Cardiac septum (tissue), 1 donor: ENCODE measurements around the gene FUCA1. TPM values are rescaled to one million over a fixed set of nuclear protein-coding genes. Genes with fewer than 3 reads are reported as not detected.
"Not testable (repeated sequence)": the region's sequence is repeated elsewhere in the genome, so short reads cannot be mapped to it uniquely, and the experiment has no call there.

Experiments used
- DNase-seq: peaks from one replicate; pipeline ENCODE4 v3.0.0-alpha.2; 2020; ENCODE audit warnings: low spot score
- intact Hi-C: fragments of 100-400 bp; cut with DNase I; formaldehyde crosslinking; loops from one replicate; pipeline ENCODE4 v1.14.0; 2022
- total RNA-seq: library from RNA; stranded (reverse); fragmentation: NEBNext Ultra II Directional; extraction: Animal tissue kit (Norgen Biotek cat#: 25700); gene quantifications from one replicate; pipeline ENCODE4 v1.2.1, GENCODE V29; 2021
- donor health status: DM: no; HTN: no; CAD: no.

Gene FUCA1
- total RNA-seq, 1 donor from 2014 or later: 13.3 TPM

DNA sequence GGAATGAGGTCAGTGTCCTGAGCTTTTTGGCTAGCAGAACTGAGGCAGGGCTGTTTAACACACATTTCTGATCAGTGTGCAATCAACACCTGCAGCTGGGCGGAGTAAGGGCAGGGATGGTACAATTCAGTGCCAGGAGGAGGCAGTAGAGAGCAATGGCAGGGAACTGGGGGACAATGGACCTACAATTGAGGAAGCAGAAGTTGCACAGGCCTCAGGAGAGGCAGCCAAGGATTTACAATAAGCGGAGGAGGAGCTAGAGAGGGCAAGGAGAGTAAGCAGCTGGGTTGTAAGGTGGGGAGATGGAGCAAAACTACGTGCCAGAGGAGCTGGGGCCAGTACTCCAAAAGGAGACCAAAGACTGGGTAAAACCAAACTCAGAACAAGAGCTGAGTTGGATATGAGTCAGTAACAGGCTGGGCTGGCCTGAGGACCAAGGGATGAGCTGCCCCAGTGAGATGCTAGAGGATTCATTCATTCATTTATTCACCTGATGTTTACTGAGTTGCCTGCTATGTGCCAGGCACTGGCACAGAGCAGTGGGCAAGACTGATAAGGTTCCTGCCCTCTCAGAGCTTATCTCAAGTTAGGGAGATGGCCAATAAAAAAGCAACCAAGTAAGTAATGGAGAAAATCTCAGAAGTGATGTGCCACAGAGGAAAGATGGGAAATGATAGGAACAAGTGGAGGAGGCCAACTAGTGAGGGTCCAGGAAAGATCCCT, 57.1 kb downstream of the FUCA1 start:
- intact Hi-C loops: loop anchor here (5.0 kb wide), 2 partner anchors 106 to 216 kb away; no protein-coding TSS in a partner anchor
- DNase-seq: no peak

DNA sequence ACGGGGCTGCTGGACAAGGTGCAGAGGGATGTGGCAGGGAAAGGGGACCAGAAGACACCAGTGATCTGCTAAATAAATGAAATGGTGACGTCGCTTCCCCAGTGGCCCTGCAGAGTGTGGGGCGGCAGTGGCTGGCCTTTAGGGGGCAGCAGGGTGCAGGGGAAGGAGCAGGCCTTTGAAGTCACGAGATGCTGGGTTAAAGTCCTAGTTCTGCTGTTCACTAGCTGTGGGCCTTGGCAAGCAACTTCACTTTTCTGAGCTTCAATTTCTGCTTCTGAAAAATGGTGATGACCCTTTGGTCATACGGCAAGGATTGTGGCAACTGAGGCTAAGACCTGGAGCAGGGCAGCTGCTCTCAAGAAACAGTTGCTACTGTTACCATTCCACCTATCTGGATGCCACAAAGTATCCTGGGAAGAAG, 58.3 kb downstream of the FUCA1 start:
- DNase-seq: no peak
- intact Hi-C loops: loop anchor here (5.0 kb wide), 2 partner anchors 108 to 218 kb away; no protein-coding TSS in a partner anchor

DNA sequence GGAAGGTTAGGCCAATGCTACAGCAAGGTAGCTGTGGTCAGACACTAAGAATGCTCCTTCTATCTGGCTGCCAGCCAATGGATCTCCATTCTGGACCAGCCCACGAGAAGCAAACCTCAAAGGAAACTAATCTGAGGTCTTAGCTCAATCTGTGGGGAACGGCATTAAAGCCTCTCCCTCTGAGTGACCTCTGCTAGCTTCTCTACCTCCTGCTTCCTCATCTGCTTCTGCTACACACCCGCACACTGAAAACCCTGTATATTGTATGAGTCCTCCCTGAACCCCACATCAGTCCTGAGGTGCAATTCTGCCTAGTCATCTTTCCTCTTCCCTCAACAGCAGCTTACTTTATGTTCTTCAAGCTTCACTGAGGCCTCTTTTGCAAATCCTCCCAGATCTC, 60.6 kb downstream of the FUCA1 start:
- intact Hi-C loops: no loop called here
- no peak for DNase-seq

DNA sequence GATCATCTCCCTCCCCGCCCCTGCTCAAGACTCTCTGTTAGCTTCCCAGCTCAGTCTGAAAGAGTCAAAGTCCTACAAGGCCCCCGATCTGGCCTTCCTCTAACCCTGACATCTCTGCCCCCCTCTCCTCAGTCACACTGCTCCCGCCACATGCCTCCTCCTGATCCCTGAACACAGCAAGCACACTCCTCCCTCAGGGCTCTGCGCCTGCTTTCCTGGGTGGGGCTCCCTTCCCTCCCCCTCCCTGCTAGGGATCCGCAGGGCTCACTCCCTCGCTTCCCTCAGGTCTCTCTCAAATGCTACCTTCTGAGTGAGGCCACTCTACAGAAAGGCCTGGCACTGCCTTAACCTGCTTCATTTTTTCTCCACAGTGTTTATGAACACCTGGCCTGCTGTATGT, 61.8 kb downstream of the FUCA1 start:
- no peak for DNase-seq

DNA sequence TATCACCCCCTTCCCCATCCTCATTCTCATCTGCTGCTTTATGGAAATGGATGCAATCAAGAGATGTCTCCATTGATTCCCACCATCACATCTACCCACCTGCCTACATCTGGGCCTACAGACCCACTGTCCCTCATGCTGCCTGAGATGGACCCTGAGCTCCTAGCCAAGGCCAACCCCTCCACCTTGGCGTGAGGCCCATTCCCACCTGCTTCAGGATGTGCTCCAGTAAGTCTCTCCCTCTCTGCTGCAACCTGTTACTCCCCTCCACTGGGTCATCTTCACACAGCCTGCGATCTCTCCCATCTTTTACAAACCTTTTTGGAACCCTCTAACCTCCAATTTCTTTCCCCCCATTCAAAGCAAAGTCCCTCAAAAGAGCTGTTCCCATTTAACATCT, 63.1 kb downstream of the FUCA1 start:
- intact Hi-C loops: no loop called here
- no peak for DNase-seq

More for the DNA sequence above, 61.8 kb downstream of the FUCA1 start:
- intact Hi-C loops: no loop called here

DNA sequence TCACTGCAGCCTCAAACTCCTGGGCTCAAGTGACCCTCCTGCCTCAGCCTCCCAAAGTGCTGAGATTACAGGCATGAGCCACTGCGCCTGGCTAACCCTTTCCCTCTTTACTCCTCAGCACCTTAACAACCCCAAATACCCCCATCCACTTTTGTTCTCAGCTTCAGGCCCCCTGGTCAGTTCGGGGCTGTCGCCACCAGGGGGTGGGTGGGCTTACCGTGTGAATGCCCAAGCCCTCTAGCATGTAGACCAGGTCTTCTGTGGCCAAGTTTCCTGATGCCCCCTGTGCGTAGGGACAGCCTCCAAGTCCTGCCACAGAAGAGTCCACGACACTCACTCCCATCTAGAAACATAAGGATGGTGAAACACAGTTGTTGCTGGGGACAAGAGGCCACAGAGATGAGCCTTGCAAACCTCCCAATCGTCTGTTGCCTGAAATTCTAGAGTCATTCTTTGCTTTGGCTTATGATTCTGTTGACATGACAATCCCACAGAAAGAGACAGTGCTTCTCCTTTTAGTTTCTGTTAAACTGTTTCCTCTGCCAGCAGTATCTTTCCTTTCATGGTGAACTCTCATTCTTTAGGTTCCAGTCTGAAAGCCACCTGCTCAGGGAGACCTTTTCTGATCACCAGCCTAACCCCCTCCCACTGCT, 63.8 kb downstream of the FUCA1 start:
- no peak for DNase-seq
- intact Hi-C loops: no loop called here

DNA sequence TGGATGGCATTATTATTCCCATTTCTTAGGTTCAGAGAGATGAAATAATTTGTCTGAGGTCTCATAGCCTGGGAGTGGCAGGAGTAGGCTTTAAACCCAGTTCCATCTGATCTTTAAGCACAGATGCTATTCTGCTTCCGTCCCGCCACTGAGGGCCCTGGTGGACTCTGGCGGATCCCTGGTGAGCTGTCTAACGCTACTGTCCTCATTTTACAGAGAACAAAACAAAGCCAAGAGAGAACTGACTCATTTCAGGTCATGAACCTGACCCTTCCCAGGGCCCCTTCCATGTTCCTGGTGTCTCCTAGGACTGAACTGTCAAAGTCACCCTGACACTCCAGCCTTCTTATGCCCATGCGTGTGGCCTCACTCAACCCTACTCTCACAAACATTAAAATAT, 64.4 kb downstream of the FUCA1 start:
- DNase-seq: no peak
- intact Hi-C loops: no loop called here

DNA sequence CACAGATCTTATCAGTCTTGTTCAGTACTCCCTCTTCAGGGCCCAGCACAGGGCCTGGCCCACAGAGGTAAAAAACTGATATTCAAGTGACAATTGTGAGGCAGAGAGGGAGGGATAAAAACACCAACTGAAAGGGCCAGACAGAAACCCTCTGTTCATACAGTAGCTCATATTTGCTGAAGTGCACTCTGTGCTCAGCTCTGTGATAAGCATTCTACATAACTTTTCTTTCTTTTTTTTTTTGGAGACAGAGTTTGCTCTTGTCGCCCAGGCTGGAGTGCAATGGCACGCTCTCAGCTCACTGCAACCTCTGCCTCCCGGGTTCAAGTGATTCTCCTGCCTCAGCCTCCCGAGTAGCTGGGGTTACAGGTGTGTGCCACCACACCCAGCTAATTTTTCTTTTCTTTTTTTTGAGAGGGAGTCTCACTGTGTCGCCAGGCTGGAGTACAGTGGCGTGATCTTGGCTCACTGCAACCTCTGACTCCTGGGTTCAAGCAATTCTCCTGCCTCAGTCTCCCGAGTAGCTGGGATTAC, 65.2 kb downstream of the FUCA1 start:
- intact Hi-C loops, DNase-seq: not testable (repeated sequence)

DNA sequence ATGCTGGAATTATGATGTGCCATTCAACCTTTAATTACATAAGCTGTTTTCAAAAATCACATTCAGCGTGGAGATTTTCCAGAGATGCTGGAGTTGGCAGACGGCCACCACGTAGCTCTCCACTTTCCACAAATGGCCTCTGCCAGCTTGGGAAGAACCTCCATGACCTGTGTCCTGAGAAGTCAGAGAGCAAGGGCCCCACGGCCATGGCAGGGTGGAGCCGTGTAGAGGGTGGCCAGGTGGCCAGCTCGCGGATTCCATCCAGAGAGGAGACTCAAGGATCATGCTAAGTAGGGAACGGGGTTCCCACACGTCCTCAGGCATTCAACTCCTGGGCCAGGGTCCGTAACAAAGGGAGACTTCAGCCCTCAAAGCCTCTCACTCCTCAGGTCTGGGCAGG, 66.2 kb downstream of the FUCA1 start:
- intact Hi-C loops: no loop called here
- no peak for DNase-seq

DNA sequence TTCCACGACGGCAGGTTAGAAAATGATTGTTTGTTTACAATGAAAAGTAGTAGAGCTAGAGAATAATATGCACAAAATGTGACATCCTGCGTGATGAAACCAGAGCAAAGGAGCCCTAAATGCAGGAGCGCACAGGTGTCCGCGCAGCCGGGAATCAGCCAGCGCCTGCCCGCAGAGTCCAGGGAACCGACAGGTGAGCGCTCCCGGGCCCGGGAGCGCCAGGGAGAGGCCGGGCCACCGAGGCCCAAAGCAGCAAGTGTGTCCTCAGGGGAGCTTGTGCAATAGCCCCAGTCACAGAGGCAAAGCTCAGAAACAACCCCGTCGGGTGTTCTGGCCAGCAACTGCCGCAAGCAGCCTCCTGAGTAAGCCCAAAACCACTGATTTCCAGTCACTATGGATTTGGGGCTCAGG, 66.7 kb downstream of the FUCA1 start:
- intact Hi-C loops: no loop called here
- DNase-seq: no peak

DNA sequence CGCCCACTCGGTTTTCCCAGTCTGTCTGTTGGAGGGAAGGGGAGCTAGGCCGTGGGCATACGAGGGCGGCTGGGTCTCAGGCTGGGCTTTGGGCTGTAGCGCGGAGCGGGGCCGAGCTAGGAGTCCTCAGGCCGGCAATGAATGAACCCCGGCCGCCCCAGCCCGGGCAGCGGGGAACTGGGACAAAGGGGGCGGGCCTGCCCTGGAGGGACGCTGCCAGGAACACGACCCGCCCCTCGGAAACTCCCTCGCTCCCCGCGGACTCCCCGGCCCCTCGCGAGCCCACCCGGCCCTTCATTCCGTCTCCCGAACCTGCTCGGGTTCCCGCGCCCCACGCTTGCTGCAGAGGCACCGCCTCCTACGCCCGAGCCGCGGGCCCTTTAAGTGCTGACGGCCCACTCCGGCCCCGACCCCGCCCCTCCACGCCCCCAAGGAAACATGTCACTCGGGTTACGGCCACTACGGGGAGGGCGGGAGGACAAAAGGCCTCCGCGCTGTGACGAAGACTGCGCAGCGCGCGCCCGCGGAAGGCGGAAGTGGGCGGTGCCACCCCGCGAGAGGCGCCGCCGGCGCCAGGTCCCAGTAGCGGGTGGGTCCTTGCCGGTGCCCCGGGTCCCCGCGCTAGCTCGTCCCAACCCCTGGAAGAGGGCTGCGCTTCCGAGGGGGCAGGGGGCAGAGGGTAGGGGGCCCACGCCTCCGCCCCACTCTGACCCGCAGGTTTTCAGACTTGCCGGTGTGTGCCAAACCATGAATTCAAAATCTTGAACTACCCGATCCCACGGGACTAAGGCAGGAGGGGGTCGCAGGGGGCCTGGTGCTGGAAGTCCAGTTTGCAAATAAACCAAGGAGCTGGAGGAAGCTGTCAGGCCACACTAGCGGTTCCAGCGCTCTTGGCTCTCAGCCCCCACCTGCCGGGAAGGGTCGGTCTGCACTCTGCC, 67.4 kb downstream of the FUCA1 start, which contains the start of gene GALE:
Gene GALE, minus strand, starts transcription at position 355 of the 938 bp plus-strand sequence. CDS start 1,747 bp downstream, outside the sequence.
- intact Hi-C loops: loop anchor here (1.0 kb wide), 1 partner anchor 9 kb away; the partner anchor contains the start of gene LYPLA2

DNA sequence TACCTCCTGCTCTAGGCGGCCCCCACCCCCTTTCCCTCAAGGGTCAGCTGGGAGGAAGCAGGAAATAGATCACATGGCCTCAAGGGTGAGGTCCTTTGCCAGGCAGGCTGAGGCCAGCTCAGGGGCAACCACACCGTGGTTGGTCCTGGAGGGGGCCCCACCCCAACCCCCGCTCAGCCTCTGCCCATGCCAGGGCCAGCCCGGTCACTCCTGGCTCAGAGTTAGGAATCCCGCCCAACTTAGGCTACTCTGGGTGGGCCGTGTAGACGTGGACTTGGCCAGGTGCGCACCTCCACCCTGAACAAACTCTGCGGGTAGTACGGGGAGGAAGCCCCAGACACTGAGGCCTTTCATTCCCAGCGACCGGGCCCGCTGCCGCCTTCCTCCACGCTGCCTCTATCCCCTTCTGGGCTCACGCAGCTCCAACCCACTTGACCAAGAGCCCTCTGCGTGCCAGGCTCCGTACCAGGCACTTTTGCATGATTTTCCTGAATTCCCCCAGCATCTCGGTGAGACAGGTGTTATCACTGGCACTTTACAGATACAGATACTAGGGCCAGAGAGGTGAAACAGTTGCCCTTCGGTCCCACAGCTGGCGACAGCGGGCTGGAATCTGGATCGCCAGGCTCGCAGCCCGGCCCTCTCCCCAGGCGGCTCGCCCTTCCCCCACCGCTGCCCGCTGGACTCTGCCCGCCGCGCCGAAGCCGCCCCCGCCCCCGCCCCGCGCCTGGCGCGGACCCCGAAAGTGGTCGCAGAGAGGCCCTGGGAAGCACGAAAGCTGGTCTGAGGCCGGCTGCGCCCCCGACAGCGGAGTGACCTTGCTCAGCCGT, 68.3 kb downstream of the FUCA1 start:
- intact Hi-C loops: loop anchor here (1.0 kb wide), 1 partner anchor 8 kb away; the partner anchor contains the start of gene LYPLA2
- no peak for DNase-seq

More for the DNA sequence above, 67.4 kb downstream of the FUCA1 start, which contains the start of gene GALE:
- peak; percentile 99 for DNase-seq

DNA sequence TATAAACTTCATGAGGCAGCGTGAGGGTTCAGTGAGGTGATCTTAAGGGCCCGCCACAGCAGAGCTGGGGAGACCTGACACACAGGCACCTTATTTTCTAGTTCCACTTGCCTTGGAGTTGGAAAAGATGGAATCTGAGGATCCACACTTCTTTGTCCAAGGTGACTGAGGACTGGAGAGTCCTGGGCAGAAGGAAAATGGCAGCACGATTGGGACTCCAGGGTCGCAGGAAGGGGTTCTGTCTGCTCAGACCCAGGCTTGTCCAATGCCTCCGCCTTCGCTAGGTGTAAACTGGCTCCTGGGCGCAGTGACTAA, 68.9 kb downstream of the FUCA1 start:
- DNase-seq: no peak
- intact Hi-C loops: no loop called here

DNA sequence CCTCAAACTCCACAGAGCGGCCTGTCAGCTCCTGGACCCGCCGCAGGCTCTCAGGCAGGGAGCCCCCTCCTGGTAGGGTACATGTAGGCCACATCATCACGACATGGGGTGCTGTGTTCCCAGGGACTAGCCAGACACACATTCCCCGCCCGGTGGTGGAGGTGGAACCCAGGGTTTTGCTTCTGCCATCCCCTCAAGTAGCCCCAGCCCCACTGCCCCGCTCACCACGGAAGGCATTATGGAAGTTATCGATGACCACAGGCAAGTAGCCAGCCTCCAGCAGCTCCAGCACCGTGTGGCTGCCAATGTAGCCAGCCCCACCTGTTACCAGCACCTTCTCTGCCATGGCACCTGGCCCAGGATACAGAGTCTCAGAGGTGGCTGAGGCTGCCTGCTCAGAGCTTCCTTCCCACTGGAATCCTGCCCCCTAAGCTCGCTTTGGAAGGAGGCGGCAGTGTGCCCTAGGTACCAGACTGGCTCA, 69.4 kb downstream of the FUCA1 start:
- intact Hi-C loops: no loop called here
- DNase-seq: no peak

DNA sequence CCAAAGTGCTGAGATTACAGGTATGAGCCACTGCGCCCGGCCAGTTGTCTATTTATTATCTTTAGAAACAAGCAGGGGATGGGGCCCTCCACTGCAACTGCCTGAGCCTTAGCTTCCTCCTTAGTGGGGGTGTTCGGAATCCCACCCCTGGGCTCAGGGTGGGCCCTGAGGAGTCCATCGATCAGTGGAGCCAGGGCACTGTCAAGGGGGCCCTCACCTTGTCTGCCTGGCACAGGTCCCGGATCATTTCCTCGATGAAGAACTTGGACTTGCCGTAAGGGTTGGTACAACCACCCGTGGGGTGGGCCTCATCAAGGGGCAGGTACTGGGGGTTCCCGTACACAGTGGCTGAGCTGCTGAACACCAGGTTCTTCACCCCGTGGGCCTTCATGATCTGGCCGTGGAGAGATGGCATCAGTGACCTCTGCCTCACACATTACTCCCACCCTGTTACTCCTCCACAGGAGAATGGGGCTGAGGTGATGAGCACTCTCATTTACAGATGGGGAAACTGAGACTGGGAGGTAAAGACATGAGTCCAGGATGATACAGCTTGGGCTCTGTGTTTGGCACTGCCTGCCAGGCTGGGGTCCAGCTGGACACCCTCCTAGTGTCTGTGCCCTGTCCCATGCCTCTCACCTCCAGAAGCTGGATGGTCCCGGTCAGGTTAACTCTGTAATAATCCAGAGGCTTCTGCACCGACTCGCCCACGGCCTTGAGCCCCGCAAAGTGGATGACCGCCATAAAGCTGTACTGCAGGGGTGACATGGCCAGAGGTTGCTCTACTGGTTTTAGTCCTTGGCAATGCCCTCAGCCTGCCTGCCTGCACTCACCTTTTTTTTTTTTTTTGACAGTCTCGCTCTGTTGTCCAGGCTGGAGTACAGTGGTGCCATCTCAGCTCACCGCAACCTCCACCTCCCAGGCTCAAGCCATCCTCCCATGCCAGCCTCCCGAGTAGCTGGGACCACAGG, 70.3 kb downstream of the FUCA1 start:
- intact Hi-C loops: no loop called here
- DNase-seq: no peak

DNA sequence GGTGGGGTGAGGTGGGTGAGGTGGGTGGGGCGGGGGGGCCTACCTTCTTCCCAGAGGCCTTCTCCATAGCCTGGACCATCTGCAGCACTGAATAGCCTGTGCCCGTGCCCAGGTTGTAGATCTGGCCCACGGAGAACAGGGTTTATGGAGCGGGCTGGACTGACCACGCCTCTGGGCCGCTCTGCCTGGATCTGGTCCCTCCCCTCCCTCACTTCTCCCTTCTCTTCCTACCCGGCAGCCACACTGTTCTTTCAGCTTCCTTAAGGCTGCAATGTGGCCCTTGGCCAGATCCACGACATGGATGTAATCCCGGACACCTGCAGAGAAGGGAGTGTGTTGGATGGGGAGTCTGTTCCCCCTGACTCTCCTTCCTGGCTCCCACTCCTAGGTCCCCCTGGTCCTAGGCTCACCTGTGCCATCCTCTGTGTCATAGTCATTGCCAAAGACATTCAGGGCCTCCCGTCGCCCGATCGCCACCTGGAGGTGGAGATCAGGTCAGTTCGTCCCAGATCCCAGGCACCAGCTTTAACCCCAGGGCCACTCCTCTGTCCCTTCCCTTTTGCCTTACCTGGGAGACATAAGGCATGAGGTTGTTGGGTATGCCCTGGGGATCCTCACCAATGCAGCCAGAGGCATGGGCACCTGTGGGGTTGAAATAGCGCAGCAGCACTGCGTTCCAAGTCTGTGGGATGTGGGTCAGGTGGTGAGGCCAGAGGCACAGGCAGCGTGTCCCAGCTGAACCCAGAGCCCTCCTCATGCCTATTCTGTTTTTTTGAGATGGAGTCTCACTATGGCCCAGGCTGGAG, 71.4 kb downstream of the FUCA1 start:
- intact Hi-C loops: no loop called here

More for the DNA sequence above, 71.4 kb downstream of the FUCA1 start:
- no peak for DNase-seq
